ENCODE measurements around the gene MAGEA8.
"Not testable (repeated sequence)": the region's sequence is repeated elsewhere in the genome, so short reads cannot be mapped to it uniquely, and the experiment has no call there.

MAGEA8 gene

DNA sequence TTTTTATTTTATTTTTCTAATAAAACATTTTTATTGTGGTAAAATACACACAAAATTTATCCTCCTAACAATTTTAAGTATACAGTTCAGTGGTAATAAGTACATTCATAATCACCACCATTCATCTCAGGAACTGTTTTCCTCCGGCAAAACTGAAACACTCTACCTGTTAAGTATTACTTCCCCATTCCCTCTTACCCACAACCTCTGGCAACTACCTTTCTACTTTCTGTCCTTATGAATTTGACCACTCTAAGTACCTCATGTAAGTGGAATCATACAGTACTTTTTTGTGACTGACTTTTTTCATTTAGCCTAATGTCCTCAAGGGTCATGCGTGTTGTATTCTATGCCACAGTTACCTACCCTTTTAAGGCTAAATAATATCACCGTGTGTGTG, 27.3 kb downstream of the MAGEA8 start:
- no peak for DNase-seq (ENCODE audit: low read depth)

DNA sequence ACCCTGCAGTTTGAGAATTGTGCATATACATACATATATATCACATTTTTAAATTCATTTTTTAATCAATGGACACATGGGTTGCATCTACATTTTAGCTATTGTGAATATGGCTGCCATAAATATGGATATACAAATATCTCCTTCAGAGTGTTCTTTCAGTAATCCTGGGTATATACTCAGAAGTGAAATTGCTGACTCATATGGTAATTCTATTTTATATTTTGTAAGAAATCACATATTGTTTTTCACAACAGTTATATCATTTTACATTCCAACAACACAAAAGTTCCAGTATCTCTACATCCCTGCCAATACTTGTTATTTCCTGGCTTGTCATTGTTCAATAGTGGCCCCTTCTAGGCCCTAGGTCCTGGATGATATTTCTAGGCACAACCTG, 27.7 kb downstream of the MAGEA8 start:
- no peak for DNase-seq (ENCODE audit: low read depth)

DNA sequence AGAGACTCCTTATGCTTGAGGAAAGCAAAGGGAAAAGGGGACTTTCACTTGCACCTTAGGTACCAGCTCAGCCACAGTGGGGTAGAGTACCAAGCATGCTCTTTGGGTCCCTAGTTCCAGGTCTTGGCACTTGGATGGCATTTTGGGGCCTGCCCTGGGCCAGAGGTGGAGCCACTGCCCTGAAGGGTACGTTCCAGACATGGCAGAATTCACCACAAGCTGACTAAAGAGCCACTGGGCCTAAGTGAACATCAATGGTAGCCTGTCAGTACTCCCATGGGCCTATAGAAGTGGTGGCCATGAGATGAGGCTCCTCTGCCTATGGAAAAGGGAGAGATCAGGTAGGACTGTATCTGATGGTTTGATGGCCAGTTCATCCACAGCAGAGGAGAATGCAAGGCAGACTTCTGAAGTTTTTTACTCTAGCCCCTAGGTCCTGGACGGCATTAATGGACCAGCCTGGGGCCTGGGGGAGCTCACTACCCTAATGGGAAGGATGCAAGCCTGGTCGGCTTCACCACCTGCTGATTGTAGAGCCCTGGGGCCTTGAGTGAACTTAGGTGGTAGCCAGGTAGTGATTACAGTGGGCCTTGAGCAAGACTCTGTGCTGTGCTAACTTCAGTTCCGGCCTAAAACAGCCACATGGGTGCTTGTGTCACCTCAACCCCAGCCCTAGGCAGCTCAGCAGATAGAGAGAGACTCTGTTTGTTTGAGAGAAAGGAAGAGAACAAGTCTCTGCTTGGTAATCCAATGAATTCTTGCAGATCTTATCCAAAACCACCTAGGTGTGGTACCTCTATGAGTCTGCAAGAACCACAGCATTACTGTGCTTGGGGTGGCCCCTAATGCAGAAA, 28.6 kb downstream of the MAGEA8 start:
- DNase-seq (ENCODE audit: low read depth), result no peak

DNA sequence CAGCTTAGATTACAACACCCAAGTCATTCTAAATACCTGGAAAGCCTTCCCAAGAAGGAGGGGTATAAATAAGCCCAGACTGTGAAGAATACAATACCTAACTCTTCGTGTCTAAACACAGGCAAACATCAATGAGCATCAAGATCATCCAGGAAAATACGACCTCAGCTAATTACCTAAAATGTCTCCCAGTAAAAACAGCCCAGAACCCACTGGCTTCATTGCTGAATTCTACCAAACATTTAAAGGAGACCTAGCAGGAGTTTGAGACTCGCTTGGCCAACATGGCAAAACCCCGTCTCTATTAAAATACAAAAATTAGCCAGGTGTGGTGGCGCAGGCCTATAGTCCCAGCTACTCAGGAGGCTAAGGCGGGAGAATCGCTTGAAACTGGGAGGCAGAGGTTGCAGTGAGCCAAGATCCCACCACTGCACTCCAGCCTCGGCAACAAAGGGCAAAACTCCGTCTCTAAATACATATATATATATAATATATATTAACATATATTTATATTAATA, 29.3 kb downstream of the MAGEA8 start:
- no peak for DNase-seq (ENCODE audit: low read depth)

DNA sequence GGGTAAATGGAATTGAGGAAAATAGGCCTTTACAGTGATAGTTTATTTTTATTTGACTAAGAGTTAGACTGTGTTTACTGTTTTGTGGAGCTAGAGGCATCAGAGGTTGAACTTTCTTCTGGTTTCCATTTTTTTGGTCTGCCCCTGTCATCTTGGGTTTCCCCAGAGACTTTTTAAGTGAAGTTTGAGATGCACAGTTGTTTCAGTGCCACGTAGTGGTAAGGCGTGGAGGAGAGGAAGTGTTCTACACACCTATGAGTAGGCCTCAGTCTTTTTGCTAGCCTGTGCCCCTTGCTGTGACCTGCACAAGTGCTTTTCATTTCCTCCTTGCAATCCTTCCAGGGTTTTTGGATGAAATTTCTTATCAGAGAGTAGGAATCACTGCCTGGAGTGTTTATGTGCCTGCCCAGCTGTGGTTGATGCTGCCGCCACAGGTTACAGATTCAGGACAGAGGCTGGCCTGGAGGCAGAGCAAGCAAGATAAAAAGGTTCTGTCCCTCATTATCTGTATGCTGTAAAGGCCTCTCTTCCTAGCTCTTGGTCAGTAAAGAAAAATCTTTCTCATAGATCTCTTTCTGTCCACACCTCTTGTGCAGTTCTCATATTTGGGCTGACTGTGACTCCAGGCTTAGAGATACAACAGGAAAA, 35.9 kb downstream of the MAGEA8 start:
- no peak for DNase-seq (ENCODE audit: low read depth)

DNA sequence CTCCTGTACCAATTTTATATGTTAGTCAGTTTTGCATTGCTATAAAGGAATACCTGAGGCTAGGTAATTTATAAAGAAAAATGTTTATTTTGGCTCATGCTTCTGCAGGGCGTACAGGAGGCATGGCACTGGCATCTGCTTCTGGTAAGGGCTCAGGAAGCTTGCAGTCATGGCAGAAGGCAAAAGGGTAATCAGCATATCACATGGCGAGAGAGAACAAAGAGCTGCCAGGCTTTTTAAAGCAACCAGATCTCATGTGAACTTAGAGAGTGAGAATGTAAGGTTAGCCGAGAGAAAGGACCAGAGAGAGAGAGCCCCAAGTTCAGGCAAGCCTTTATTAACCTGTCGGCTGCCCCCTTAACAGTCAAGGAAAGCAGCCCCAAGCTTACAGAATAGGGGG, 42.9 kb downstream of the MAGEA8 start:
- DNase-seq (ENCODE audit: low read depth), result not testable (repeated sequence)

DNA sequence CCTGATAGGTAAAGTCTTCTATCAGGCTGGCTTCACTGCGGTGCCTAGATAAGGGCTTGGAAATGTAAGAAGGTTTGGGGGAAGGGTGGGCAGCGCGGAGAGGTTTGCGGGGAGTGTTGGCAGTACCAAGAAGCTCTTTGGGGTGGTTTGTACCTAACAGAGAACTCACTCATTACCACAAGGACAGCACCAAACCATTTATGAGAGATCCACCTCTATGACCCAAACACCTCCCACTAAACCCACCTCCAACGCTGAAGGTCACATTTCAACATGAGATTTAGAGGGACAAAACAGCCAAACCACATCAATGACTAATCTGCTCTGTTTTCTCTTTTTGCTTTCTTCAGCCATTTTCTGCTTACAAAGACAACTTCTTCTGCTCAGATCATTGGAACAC, 43.5 kb downstream of the MAGEA8 start:
- DNase-seq (ENCODE audit: low read depth), result not testable (repeated sequence)

DNA sequence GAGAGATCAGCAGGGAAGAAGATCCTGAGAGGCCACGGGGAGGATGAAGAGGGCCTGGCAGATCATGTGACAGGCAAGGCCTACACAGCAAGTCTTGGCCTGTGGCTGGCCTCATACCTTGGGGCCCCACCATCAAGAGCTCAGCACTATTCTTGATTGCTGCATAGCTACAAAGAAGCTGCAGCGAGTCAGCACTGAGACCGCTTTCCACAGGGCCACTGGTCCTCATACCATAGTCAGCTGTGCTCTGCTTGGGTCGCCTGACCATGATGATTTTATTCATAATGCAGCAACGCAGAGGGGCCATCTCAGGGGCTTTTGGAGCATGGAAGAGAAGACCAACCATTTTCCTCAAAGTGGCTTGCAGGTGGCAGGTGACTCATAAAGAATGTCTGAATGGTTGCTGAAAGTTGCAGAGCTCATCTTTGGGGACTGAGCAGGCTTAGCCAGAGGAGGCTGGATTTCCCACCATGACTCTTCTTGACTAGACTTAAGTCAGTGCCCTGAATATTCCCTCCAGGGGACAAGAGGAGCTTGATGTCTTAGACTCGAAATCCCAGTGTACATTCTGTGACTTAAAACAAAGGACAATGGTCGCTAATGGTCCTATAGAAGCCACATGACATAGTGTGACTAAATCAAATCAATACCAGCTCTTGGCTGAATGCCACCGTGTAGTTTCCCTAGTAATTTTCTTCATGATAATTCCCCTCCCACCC, 46.4 kb downstream of the MAGEA8 start:
- DNase-seq (ENCODE audit: low read depth), result not testable (repeated sequence)

DNA sequence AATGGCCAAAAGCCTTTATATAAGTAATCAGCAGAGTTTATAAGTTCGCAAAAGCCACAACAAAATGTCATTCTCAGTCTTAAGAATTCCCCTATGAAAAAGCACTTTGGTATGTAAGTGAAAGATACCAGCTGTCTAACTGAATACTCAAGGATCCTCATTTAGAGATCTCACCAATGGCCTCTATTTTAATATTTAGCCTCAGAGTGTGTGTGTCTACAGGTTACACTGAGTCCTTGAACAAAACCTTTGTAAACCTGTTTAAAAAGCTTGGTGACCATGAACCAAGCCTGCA, 46.9 kb downstream of the MAGEA8 start:
- not testable (repeated sequence) for DNase-seq (ENCODE audit: low read depth)

DNA sequence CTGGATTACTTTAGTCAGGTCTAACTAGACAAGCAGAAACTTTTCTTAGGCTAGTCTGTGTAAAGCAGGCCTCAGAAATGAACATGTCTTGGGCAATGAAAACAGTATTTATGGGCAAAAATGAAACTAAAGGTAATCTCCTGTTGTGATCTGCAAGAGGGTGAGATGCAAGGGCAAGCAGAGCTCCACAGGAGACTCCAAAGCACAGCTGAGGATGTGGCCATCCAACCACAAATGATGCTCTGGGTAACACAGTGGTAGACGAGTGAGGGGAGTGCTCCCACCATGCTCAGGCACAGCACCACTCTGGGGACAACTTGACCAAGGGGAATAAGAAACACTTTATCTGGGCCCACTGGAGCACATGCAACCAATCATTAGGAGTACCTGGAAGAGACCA, 47.7 kb downstream of the MAGEA8 start:
- DNase-seq (ENCODE audit: low read depth), result not testable (repeated sequence)

DNA sequence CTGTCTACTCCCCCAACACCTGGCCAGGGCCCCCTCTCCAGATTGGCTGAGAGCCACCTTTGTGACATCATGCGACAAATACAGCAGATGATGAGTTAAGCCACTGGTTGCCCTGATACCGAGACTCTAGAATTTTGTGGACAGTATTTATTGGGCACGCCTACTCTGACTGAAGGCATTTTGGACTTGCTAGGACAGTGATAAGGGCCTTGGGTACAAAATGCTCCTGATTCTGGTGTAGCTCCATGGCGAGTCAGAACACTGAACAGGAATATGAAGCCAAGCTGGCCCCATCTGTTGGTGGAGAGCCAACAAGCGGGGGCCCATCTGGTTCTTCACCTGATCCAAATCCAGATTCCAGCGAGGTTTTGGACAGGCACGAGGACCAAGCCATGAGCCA, 48.4 kb downstream of the MAGEA8 start, which contains the start of gene HSFX4:
Gene HSFX4 (plus strand): TSS at position 174 of the 400 bp plus-strand sequence. CDS start 72 bp downstream, at position 246.
- DNase-seq (ENCODE audit: low read depth), result not testable (repeated sequence)

DNA sequence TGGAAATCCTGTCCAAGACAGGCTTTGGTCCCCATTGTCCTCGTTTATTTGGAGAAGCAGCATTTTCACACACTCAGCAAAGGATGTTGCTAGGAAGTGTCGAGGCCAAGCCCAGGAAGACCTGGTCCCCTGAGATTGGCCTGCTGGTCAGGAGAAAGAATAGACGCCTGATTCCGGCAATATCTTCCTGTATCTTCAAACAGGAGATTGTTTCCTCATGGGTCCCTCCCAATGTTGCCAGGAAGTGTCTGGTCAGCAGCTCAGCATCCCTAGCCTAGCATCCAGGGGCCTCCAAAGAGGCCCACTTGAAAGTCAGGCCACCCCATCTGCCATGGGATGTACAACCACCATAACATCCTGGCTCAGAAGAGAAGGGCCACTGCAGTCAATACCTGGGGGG, 50.4 kb downstream of the MAGEA8 start:
- not testable (repeated sequence) for DNase-seq (ENCODE audit: low read depth)

DNA sequence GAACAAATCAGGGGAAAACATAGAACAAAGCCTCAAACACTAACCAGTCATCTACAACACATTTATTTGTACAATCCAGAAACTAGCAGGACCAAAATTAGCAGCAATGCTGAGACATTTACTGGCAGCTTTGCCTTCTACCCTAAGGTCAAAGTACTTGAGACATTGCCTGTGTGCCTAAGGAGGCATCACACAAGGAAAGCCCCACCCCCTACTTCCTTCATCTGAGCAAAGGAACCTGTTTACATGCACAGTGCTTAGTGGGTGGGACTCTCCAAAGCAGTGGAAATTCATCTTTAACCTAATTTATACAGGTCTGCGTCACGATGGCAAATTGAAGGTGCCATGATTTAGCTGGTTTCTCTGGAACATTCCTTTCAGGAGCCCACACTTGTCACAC, 51.2 kb downstream of the MAGEA8 start:
- DNase-seq (ENCODE audit: low read depth), result not testable (repeated sequence)

DNA sequence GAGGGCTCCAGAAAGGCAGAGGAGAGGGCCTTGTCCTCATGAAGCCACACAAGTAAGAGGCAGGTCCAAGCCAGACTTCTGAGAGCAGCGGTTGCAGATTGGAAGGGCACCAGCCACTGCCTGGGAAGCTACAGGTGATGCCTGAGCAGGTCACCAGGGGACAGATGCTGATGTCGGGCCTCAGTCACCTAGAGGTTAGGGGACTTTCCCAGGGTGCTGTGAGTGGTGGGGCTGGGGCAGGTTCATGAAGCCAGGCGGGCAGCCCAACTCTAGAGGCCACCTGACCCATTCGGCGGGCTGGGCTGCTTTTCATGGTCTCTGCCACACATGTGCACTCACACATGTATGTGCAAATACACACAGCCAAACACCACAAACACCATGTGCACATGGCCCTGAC, 52.0 kb downstream of the MAGEA8 start:
- not testable (repeated sequence) for DNase-seq (ENCODE audit: low read depth)

DNA sequence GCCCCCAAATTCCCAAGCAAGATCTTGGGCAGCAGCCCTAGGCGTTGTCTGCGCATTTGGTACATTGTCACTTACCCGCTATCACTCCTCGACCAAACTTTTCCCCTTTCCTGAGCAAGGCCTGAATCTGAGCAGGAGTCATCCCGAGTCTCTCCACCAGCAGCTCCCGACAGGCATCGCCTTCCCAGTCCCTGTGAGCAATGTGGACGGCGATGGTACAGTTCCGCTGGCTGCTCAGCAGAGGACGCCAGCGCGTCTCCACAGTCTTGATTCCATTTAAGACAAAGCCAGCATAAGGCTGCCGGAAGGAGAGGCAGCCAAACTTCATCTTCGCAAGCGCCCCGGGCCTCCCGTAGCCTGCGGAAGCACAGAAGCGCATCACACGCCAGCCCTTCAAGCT, 52.6 kb downstream of the MAGEA8 start:
- not testable (repeated sequence) for DNase-seq (ENCODE audit: low read depth)

Measured in stimulated activated CD8-positive, alpha-beta memory T cell treated with anti-CD3 and anti-CD28 coated beads, Interleukin-15, amount 100 ng/mL, for 1 hour (primary cell).